Stimulated activated CD8-positive, alpha-beta memory T cell treated with anti-CD3 and anti-CD28 coated beads, Interleukin-2, amount 100 ng/mL, for 48 hours (primary cell): ENCODE results near the gene CACNA1A.
"Not testable (repeated sequence)": the region's sequence is repeated elsewhere in the genome, so short reads cannot be mapped to it uniquely, and the experiment has no call there.

Experiments used
- DNase-seq, 2 donors: peaks; one replicate each; pipeline ENCODE4 v3.0.0-alpha.2; 2020; ENCODE audit warnings: low read depth in 2 of 2

CACNA1A gene

DNA sequence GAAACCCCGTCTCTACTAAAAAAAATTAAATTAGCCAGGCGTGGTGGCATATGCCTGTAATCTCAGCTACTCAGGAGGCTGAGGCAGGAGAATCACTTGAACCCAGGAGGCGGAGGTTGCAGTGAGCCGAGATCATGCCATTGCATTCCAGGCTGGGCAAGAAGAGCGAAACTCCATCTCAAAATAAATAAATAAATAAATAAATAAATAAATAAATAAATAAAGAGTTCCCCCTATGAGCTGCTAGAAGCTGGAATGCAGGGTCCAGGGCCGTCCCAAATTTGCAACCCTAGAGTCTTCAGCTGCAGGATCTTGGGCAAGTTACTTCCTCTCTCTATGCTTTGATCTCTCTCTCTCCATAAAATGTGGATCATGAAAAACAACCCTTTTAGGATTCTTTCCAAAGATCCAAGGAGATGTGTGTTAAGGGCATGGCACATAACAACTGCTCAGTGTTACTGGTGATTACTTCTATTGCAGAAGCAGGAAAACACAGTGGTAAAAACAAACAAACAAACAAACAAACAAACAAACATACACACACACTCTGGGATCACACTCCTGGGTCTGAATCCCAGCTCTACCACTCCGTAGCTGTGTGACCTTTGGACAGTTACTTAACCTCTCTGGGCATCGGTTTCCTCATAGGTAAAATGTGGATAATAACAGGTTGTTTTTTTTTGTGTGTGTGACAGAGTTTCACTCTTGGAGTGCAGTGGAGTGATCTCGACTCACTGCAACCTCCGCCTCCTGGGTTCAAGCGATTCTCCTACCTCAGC lies 78.8 kb downstream of the CACNA1A start:
- no peak for DNase-seq

GRCh38 chr19:13425875-13426274 lies 80.4 kb downstream of the CACNA1A start:
- DNase-seq, result not testable (repeated sequence)

- DNase-seq, result no peak
Observed at GRCh38 chr19:13425151-13425550, 81.1 kb downstream of the CACNA1A start.

GRCh38 chr19:13420780-13421179 lies 85.5 kb downstream of the CACNA1A start:
- DNase-seq, result no peak

DNA sequence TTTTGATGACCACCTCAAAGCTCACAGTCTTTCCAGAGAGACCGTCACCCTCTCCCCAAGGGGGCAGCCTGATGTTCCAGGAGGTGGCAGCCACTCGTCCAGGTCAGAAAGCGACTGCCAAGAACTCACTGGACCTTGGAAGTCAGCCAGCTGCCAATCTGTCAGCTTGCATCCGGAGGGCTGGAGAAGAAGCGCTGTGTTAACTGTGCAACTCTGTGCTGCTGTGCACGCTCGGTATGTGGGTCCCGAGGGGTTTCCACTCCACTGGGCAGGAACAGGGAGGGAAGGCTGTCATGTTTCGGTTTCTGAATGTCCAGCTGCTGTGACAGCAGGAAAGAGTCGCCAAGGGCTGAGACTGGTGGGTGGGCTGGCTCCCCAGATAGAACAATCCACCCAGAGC lies 89.2 kb downstream of the CACNA1A start:
- no peak for DNase-seq

- no peak for DNase-seq
Observed at GRCh38 chr19:13411899-13412298, 94.4 kb downstream of the CACNA1A start.

DNA sequence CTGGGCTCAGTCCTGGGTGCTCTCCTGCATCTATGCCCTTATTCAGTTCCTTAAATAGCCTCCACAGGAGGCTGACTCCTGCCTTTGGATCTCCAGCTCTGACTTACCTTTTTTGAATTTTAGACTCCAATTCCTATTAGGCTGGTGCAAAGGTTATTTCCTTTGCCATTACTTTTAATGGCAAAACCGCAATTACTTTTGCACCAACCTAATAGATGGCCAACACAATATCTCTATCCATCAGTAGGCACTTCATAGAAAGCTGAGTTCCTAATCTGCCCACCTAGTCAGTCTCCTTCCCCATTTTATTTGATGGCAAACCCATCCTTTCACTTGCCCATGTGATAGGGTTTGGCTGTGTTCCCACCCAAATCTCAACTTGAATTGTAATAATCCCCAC lies 95.3 kb downstream of the CACNA1A start:
- no peak for DNase-seq

DNA sequence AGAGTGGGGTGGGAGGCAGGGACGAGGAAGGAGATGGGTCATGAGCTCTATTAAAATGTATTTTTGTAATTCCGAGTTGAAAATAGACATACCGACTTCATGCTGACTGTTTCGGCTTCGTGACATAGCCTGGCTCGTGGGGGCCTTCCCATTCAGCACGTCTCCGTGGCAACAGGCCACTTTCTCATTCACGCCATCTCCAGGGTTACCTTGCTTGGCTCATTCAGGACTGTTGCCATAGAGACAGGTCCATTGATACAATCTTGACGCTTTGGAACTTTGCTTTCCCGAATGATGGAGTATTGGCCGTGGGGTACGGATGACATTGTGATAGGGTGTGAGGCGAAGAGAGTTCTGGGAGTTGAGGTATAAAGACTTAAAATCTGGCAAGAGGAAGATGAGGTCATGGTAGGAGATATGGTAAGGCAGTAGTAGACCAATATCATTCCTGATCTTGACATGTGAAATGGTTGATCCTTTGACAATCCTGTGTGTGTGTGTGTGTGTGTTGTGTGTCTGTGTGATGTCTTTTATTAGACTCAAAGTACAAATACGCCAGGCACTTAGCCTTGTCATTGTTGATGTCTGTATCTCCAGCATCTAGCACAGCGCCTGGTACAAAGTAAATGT lies 97.3 kb downstream of the CACNA1A start:
- DNase-seq, result no peak

DNA sequence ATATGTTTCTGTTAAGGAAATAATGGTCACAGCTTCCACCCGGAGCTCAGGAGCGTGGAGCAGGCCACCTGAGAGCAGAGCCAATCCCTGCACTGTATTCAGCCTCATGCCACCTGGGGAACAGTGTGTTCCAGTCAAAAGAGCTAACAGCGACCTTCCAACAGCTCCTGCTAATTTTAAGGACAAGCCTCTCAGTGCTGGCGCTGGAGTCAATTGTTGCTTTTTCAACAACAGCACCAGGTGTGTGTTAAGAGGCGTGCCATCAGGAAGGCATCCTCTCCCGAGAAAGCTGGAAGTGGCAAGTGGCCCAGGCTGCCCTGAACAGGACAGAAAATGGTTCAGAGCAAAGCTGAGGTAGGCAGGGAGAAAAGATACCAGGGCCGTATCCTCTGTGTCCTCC lies 102.0 kb downstream of the CACNA1A start:
- no peak for DNase-seq

DNA sequence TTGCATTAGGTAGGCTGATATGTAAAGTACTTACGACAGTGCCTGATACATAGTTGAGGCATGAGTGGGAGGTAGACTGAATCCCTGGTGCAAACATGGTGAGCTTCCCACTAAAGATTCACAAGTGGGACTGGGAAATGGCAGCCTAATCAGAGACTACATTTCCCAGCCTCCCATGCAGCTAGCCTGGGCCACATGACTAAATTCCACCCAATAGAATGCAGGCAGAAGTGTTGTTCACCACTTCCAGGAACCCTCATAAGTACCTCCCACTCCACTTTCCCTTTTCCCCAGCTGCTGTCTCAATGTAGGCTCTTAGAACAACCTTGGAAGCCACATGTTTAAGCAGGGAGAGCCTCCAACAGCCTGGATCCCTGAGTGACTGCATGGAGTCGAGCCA lies 104.9 kb downstream of the CACNA1A start:
- no peak for DNase-seq

DNA sequence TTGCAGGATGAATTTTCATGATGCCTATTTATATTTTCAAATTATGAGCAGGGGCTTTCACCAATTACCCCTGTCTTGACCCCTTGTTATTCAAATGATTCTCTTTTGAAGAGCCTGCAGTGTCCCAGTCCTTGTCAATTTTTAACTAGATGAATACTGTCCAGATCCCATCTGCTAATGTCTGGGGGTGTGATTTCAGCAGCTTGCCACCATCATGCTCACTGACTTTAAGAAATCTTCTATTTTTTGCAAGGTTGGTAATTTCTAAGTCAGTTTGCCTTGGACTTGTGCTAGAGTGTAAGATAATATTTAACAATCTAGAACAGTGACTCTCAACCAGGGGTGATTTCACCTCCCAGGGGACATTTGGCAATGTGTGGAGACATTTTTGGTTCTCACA lies 106.0 kb downstream of the CACNA1A start:
- no peak for DNase-seq

GRCh38 chr19:13399746-13400145 lies 106.5 kb downstream of the CACNA1A start:
- DNase-seq, result no peak

DNA sequence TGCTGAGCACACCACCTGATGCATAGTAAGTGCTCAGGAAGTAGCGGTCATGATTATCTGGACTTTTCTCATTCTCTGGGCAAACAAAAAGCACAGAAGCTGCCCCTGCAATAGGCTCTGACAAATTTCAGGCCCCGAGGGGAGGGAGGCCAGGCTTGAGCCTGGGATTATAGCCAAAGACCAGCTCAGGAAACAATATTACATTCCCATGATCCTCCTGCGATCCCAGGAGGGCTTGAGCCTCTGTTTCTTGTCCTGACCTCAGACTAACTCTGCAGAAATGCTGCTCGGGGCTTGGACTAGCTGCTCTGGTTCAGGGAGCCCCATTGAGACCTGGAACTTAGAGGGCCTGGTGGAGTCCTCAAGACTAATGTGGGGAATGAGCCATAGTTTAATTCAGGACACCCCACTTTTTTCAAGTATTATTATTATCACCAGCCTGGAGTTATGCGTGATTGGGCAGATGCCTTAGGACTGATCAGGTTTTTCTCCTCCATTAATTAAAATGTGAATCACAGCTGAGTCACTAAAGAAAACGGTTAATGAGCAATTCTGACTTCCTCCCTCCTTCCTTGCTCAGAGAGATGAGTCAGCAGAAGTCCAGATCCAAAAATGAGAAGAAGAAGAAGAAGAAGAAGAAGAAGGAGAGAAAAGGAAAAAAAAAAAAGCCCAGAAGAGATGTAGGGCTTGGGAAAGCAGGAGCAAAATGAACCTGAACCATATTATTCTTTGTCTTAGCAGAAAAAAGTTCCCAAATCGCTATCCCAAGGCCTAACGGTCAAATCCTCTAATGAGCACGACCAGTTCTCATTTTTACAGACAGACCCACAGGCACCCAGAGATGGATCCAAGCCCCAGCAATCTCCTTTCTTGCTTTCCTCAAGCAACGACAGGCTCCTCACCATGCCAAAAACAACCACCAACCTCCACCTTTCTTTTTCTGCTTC lies 107.2 kb downstream of the CACNA1A start:
- DNase-seq, result no peak

- no peak for DNase-seq
Observed at GRCh38 chr19:13398182-13398581, 108.1 kb downstream of the CACNA1A start.

GRCh38 chr19:13396250-13397080 lies 109.8 kb downstream of the CACNA1A start:
- DNase-seq, result no peak

DNA sequence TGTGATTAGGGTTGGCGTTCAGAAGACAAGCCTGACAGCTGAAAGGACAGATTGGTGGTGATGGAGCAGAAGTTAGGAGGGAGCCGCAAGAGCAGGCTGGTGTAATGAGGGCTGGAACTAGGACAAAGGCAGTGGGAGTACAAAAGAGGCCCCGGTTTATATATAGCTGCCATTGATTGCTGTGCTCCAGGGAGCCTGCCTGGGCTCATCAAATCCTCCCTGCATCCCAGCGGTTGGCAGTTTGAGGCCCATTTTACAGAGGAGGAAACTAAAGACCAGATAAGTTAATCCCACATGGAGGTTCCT lies 123.7 kb downstream of the CACNA1A start:
- DNase-seq, result no peak

- DNase-seq, result no peak
Observed at GRCh38 chr19:13381827-13382632, 124.2 kb downstream of the CACNA1A start.

- no peak for DNase-seq
Observed at GRCh38 chr19:13376537-13376936, 129.7 kb downstream of the CACNA1A start.

GRCh38 chr19:13373599-13373998 lies 132.7 kb downstream of the CACNA1A start:
- DNase-seq, result no peak

DNA sequence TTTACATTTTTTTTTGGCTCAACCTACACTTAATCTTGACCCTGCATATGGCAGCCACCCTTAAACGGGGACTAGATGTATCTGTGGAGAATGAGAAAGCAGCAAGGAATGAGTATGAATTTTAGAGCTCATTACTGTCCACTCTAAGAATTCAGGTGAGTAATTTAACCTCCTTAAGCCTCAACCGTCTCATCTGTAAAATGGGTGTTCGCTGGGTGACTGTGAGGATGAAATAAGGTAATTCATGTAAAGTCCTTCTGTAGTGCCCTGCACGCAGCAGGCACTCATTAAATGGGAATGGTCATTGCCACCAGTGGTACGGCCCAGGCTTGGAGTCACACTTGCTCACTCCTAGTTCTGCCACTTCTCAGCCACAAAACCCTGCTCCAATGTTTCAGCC lies 135.3 kb downstream of the CACNA1A start:
- DNase-seq, result no peak
